K562 (cell line): Measurements from ENCODE around the gene UNC13C. TPM values are rescaled to one million over a fixed set of nuclear protein-coding genes. Genes with fewer than 3 reads are reported as not detected.

Source experiments
- ESRRA ChIP-seq: fragments of 450-650 bp; IDR thresholded peaks from 2 replicates; pipeline ENCODE4 v1.6.1; 2014; ENCODE audit warnings: low read depth, mild to moderate bottlenecking, moderate library complexity, borderline replicate concordance
- GTF2F1 ChIP-seq: IDR thresholded peaks from 2 replicates; pipeline ENCODE4 v1.6.1; 2011; ENCODE audit warnings: low read depth, low read length, improper control_type of control experiment
- TCF3 ChIP-seq: sonication (generic); formaldehyde crosslinking; IDR thresholded peaks from 2 replicates; pipeline ENCODE4 v1.4.0; 2020; ENCODE audit warnings: mild to moderate bottlenecking, missing genetic modification reagents
- polyA plus RNA-seq, 8 experiments: library from polyadenylated mRNA; depleted of rRNA in 4 of 8; stranded (reverse) in 5 of 8; unstranded in 3 of 8; fragments of >200 nt; fragmentation: Nextera tagmentation in 2 of 8; fragmentation: Illumina TruSeq in 1 of 8; extraction: Ambion mirVana in 2 of 8; extraction: Trizol in 1 of 8; gene quantifications; 2 replicates each; pipeline versions ENCODE4 v1.2.1 to v1.2.3, GENCODE V29; 2011 to 2014; ENCODE audit warnings: inconsistent platforms in 1 of 8, missing spikeins in 1 of 8
- total RNA-seq, 7 experiments: library from RNA; depleted of rRNA in 6 of 7; stranded (reverse); fragments of >200 nt in 6 of 7; fragmentation: Illumina TruSeq in 2 of 7; extraction: Trizol in 2 of 7; gene quantifications; 2 replicates each; pipeline versions ENCODE4 v1.2.1 to v1.2.3, GENCODE V29; 2011 to 2021; ENCODE audit warnings: low replicate concordance in 1 of 7
- TF ChIP-seq, protein P1 (sequence below), 2 experiments: fragments of 450-650 bp in 1 of 2; sonication (generic) in 1 of 2; formaldehyde crosslinking in 1 of 2; IDR thresholded peaks; 2 replicates each; pipeline versions ENCODE4 v1.7.1 to v1.9.0; 2016 to 2022; ENCODE audit warnings: inconsistent platforms in 1 of 2, mild to moderate bottlenecking in 1 of 2, missing genetic modification reagents in 1 of 2

The UNC13C gene
- total and polyA plus RNA-seq, 9 of the 15 experiments (the other 6 are each of a cell fraction or from before 2014, with no cell fraction given), result not detected

DNA sequence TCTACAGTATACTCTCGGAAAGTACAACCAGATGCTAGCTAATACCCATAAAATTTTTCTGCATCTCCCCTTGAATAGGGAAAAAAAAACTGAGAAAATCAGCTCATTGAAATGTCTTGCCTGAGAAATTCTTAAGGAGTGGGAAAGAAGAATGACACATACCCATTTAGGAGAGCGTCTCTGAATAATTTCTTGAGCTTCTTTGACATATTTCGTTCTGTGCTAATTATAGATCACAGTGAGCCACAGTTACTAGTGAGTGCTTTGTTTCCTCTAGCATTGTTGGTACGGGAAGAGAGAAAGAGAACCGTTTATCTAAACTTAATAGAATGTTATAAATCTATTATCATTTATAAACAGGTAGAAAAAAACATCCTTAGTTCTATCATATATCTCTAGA, 588.4 kb downstream of the UNC13C start (continued):
- TF ChIP-seq ESRRA, result no peak
- TF ChIP-seq GTF2F1, result no peak
- no peak for TF ChIP-seq TCF3 (CRISPR knock-in tag)
- TF ChIP-seq, protein P1, sequence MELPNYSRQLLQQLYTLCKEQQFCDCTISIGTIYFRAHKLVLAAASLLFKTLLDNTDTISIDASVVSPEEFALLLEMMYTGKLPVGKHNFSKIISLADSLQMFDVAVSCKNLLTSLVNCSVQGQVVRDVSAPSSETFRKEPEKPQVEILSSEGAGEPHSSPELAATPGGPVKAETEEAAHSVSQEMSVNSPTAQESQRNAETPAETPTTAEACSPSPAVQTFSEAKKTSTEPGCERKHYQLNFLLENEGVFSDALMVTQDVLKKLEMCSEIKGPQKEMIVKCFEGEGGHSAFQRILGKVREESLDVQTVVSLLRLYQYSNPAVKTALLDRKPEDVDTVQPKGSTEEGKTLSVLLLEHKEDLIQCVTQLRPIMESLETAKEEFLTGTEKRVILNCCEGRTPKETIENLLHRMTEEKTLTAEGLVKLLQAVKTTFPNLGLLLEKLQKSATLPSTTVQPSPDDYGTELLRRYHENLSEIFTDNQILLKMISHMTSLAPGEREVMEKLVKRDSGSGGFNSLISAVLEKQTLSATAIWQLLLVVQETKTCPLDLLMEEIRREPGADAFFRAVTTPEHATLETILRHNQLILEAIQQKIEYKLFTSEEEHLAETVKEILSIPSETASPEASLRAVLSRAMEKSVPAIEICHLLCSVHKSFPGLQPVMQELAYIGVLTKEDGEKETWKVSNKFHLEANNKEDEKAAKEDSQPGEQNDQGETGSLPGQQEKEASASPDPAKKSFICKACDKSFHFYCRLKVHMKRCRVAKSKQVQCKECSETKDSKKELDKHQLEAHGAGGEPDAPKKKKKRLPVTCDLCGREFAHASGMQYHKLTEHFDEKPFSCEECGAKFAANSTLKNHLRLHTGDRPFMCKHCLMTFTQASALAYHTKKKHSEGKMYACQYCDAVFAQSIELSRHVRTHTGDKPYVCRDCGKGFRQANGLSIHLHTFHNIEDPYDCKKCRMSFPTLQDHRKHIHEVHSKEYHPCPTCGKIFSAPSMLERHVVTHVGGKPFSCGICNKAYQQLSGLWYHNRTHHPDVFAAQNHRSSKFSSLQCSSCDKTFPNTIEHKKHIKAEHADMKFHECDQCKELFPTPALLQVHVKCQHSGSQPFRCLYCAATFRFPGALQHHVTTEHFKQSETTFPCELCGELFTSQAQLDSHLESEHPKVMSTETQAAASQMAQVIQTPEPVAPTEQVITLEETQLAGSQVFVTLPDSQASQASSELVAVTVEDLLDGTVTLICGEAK (IDR thresholded peaks at IDR 0.05), result no peak
- TF ChIP-seq, protein P1 (CRISPR knock-in tag; IDR thresholded peaks at IDR 0.05), result no peak
